ENCODE results near the gene EMC9. TPM values are rescaled to one million over a fixed set of nuclear protein-coding genes. Genes with fewer than 3 reads are reported as not detected.
A peak's percentile ranks its signal among the peaks of the same experiment; 100 is the strongest.

EMC9 gene
- total and polyA plus RNA-seq, 2 donors (not counting 1 experiment from before 2014, with no cell fraction given) = 24.7 to 25.9 TPM

DNA sequence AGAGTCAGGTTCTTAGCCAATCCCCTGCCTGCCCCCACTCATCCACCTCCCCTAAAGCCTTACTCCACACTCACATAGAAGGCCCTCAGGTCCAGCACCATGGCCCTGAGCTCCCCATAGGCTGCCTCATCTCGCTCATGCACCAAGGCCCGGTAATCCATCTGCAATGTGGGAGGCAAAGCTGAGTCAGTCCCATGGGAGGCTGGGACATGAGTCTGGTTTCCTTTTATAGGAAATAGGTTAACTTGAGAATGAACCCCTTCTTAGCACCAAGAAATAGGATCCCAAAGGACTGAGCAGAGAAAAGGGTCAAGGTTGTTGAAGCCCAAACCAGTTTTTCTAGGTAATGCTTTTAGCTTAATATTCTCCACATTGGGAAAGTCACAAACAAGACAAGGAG is 2.1 kb upstream of the EMC9 start:
- DNase-seq (no peak), ATAC-seq (ENCODE audit: low read depth) (no peak)
- Histone ChIP-seq H3K9me3 (ENCODE audit: control extremely low read depth in 1 of 3, control insufficient read depth in 2 of 3, insufficient read depth in 1 of 3, low read length in 2 of 3) (no peaks in the 10 kb centered on the region), H3K4me1 (ENCODE audit: control insufficient read depth in 2 of 2, insufficient read depth in 2 of 2, low read length in 2 of 2) (peaks cover 28 to 45% of the 10 kb centered on the region in 2 donors), H3K79me2 (ENCODE audit: control insufficient read depth, insufficient read depth, low read length) (peaks cover 69% of the 10 kb centered on the region), H3K36me3 (replicated peaks in 1 of 2; ENCODE audit: control extremely low read depth in 1 of 2, control insufficient read depth in 1 of 2, extremely low read depth in 1 of 2, insufficient read depth in 2 of 2, low read length in 1 of 2) (peaks cover 0 to 39% of the 10 kb centered on the region in 2 experiments), H2AFZ (ENCODE audit: insufficient read depth, low read depth, low read length, poor library complexity, severe bottlenecking) (no peak overlapping the region), H3K27ac (ENCODE audit: low read length in 2 of 2) (no peak overlapping the region), H4K20me1 (ENCODE audit: control insufficient read depth, insufficient read depth, low read length, poor library complexity, severe bottlenecking) (peaks cover 24% of the 10 kb centered on the region), H3K9ac (ENCODE audit: low read length) (no peak overlapping the region), H3K27me3 (replicated peaks in 1 of 4; ENCODE audit: control extremely low read depth in 1 of 4, control insufficient read depth in 3 of 4, insufficient read depth in 4 of 4, low read length in 3 of 4) (no peaks in the 10 kb centered on the region), H3K4me2 (replicated peaks; ENCODE audit: low read depth, low read length, poor library complexity, severe bottlenecking) (no peak overlapping the region), H3K4me3 (ENCODE audit: control extremely low read depth in 1 of 5, extremely low read depth in 1 of 5, insufficient read depth in 1 of 5, low read depth in 2 of 5, low read length in 4 of 5) (no peak overlapping the region)
- WGBS (ENCODE audit: insufficient coverage) = no CpG with 5 or more reads among the region's 2 CpGs
- Mint-ChIP-seq H3K27ac (peak overlapping the region; percentile 37), H3K4me1 (peaks cover 64% of the 10 kb centered on the region), H3K9me3 (ENCODE audit: insufficient read depth) (no peaks in the 10 kb centered on the region), H3K27me3 (no peaks in the 10 kb centered on the region), H3K4me3 (peak overlapping the region; percentile 66)
- TF ChIP-seq, protein P1, sequence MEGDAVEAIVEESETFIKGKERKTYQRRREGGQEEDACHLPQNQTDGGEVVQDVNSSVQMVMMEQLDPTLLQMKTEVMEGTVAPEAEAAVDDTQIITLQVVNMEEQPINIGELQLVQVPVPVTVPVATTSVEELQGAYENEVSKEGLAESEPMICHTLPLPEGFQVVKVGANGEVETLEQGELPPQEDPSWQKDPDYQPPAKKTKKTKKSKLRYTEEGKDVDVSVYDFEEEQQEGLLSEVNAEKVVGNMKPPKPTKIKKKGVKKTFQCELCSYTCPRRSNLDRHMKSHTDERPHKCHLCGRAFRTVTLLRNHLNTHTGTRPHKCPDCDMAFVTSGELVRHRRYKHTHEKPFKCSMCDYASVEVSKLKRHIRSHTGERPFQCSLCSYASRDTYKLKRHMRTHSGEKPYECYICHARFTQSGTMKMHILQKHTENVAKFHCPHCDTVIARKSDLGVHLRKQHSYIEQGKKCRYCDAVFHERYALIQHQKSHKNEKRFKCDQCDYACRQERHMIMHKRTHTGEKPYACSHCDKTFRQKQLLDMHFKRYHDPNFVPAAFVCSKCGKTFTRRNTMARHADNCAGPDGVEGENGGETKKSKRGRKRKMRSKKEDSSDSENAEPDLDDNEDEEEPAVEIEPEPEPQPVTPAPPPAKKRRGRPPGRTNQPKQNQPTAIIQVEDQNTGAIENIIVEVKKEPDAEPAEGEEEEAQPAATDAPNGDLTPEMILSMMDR (IDR thresholded peaks at IDR 0.05) = no peak
- intact Hi-C loops (cut with micrococcal nuclease) = loop anchor here (5.0 to 10.0 kb wide), 3 partner anchors 131 to 1049 kb away; partner anchors contain the start of genes ACIN1, C14orf119, NFATC4 and RABGGTA
- ChIA-PET POLR2A (interaction anchor here (0.5 kb wide), 1 partner anchor 72 kb away, joined by 7 read pairs; no protein-coding TSS in a partner anchor), CTCF (interaction anchor here (1.4 to 6.2 kb wide), 3 partner anchors 17 to 33 kb away, joined by 6 to 62 read pairs (median 8); partner anchors contain the start of genes DCAF11, IRF9 and NRL)

DNA sequence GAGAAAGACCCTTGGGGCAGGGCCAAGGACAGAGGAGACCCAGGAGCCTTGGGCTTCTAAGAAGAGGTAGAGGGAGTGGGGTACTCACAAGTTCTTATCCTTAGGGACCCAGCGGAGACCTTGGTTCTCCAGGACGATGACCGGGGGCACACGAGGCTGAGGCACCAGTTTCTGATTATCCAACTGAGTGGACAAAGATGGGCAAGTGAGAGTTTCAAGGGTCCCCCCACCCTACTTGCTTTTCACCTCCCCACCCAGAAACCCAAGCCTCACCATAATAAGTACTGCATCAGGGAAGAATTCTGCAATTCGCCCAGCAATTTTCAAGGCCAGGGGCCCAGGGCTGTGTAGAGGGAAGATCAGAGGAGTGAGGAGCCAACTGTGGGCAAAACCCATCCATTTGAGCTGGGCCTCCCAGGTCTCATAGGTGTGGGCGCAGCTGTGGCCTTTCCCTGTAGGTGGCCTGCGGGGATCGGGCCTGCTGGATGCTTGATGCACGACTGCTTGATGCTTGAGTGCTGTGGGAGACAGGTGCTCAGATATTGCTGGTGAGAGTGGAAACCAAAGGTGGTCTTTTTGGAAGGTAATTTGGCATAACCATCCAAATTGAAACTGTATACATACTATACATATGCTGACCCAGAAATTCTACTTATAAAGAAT is 2.0 kb downstream of the EMC9 start:
- no peak for ATAC-seq (ENCODE audit: low read depth)
- Histone ChIP-seq H3K36me3 (replicated peaks in 1 of 2; ENCODE audit: control extremely low read depth in 1 of 2, control insufficient read depth in 1 of 2, extremely low read depth in 1 of 2, insufficient read depth in 2 of 2, low read length in 1 of 2) (peaks cover 0 to 42% of the 10 kb centered on the region in 2 experiments), H4K20me1 (ENCODE audit: control insufficient read depth, insufficient read depth, low read length, poor library complexity, severe bottlenecking) (peaks cover 16% of the 10 kb centered on the region), H3K4me2 (replicated peaks; ENCODE audit: low read depth, low read length, poor library complexity, severe bottlenecking) (peak overlapping the region; percentile 14), H3K4me3 (ENCODE audit: control extremely low read depth in 1 of 5, extremely low read depth in 1 of 5, insufficient read depth in 1 of 5, low read depth in 2 of 5, low read length in 4 of 5) (no peak overlapping the region), H3K4me1 (ENCODE audit: control insufficient read depth in 2 of 2, insufficient read depth in 2 of 2, low read length in 2 of 2) (peaks cover 27 to 41% of the 10 kb centered on the region in 2 donors), H3K27me3 (replicated peaks in 1 of 4; ENCODE audit: control extremely low read depth in 1 of 4, control insufficient read depth in 3 of 4, insufficient read depth in 4 of 4, low read length in 3 of 4) (no peaks in the 10 kb centered on the region), H3K79me2 (ENCODE audit: control insufficient read depth, insufficient read depth, low read length) (peaks cover 70% of the 10 kb centered on the region), H3K9me3 (ENCODE audit: control extremely low read depth in 1 of 3, control insufficient read depth in 2 of 3, insufficient read depth in 1 of 3, low read length in 2 of 3) (no peaks in the 10 kb centered on the region), H3K9ac (ENCODE audit: low read length) (no peak overlapping the region), H3K27ac (ENCODE audit: low read length in 2 of 2) (peak overlapping the region in 1 of 2 donors; percentile 35), H2AFZ (ENCODE audit: insufficient read depth, low read depth, low read length, poor library complexity, severe bottlenecking) (no peak overlapping the region)
- CTCF ChIA-PET = interaction anchor here (2.2 to 4.6 kb wide), 2 partner anchors 22 to 31 kb away, joined by 9 to 43 read pairs; partner anchors contain the start of gene IRF9
- no peaks in the 10 kb centered on the region for H3K27me3 Mint-ChIP-seq
- POLR2A ChIA-PET = interaction anchor here (0.6 to 1.0 kb wide), 3 partner anchors 7 to 25 kb away, joined by 3 to 4 read pairs (median 3); partner anchors contain the start of genes DCAF11, IRF9, NRL and PSME2
- no peaks in the 10 kb centered on the region for H3K9me3 Mint-ChIP-seq (ENCODE audit: insufficient read depth)
- 96% methylated on average over 4 of the region's 9 CpGs for WGBS (ENCODE audit: insufficient coverage)
- peak overlapping the region; percentile 11 for H3K4me3 Mint-ChIP-seq
- DNase-seq = no peak
- no peak for TF ChIP-seq EZH2 (IDR thresholded peaks at IDR 0.05; ENCODE audit: borderline replicate concordance, insufficient read depth, low read depth, low read length, poor library complexity, severe bottlenecking)
- TF ChIP-seq, protein P1 (IDR thresholded peaks at IDR 0.05) = no peak
- H3K4me1 Mint-ChIP-seq = peaks cover 60% of the 10 kb centered on the region
- intact Hi-C loops (cut with micrococcal nuclease) = no loop called here
- no peak overlapping the region for H3K27ac Mint-ChIP-seq
